HL-60 (cell line): Measurements from ENCODE around the gene SELENOK.

Experiments used
- CTCF ChIP-seq: IDR thresholded peaks from one replicate; pipeline ENCODE4 v1.5.1; 2011; ENCODE audit warnings: low read length, control low read depth, inconsistent platforms; ENCODE audit not compliant: insufficient read depth
- GABPA ChIP-seq: IDR thresholded peaks from 2 replicates; pipeline ENCODE4 v1.6.1; 2012; ENCODE audit warnings: low read depth
- POLR2AphosphoS5 ChIP-seq: IDR thresholded peaks from 2 replicates; pipeline ENCODE4 v1.6.1; 2012; ENCODE audit warnings: low read depth
- REST ChIP-seq: IDR thresholded peaks from 2 replicates; pipeline ENCODE4 v1.6.1; 2012; ENCODE audit warnings: low read depth; ENCODE audit not compliant: insufficient replicate concordance

- TF ChIP-seq CTCF (no peak), POLR2AphosphoS5 (no peak), GABPA (no peak), REST (no peak)
Observed at GRCh38 chr3:53836084-53836872, 55.4 kb downstream of the SELENOK start.
